Measurements from ENCODE around the gene NHLH2.

NHLH2 gene

GRCh38 chr1:115840605-115841460 lies at the start of gene NHLH2:
Gene NHLH2 (minus strand): TSS chr1:115841126. CDS start chr1:115838372, 2,754 bp downstream.
- no peak for DNase-seq

- DNase-seq: no peak
Observed at GRCh38 chr1:115890580-115890979, 49.7 kb upstream of the NHLH2 start.

DNA sequence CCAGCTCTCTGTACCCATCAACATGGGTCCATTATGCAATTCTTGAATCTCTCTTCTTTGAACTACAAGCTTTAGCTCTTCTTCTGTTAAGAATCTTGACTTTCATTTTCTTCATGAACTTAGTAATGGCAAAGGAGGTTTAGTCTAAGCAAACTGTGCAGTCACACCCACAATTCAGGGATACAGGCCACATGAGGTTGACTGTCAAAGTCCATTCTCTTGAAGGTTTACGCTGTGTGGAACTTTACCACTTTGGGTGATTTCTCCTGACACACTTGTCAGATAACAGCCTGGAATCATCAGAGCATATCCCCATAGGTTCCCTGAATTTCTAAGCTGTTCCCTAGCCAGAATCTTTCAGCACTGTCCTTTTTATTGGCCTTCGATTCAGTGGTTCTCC lies 48.0 kb upstream of the NHLH2 start:
- no peak for DNase-seq

DNA sequence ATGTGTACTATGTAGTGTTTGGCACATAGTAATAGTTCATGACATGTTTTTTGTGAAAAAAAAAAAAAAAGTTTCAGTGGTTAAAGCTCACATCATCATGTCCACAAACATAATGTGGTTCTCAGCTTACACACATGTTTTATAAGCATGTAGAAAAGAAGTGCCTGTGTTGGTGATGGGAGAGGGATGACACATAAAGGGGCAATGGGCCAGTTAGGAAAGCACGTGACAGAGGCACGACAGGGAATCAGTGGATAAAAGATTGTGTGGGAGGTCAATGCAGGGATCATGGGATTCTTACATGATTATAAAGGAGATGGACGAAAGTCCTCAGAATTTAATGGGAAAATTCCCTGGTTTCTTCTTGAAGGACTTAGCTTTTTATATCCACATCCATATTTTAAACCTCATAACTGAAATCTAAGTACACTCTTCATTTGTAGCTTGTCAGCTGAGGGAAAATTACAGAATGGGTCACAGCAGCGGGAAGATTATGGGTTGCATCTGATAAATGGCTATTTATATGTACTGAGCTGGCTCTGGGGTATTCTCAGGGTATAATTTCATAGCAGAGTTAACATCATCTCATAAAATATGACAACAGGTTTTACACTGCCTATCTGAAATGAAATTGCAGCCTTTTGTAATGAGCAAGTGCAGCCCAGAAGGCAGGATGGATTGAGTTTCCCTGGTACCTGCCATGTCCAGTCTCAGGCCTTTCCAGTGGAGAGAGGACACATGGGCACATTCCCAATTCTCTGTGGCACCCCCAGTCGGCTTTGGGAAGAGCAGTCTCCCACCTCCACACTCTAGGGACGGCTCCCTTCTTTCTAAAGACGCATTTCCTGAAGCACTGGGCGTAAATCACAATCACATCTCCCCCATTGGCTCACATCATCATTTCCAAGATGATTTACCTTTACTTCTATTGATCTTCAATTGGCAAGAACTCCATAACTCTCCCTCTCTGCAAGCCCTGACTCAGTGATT lies 42.3 kb upstream of the NHLH2 start:
- no peak for DNase-seq

GRCh38 chr1:115880981-115881672 lies 40.2 kb upstream of the NHLH2 start:
- no peak for DNase-seq

DNA sequence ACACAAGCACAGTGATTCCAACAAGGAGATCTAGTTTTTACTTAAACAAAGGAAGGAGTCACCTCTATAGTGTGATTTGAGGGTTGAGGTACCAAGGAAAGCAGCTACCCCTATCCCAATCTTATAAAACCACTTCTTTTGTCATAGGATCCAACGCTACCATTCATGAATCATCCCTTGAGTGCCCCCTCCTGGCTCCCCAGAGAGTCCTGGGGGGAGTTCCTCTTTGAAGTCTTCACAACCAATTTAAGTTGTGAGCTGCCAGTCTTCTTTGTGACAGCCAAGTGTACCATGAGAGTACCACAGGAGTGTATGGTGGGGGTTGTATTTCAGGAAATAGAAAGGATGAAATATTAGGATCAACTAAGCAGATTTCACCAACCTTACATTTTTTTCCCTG lies 39.1 kb upstream of the NHLH2 start:
- DNase-seq: no peak

GRCh38 chr1:115877511-115877910 lies 36.6 kb upstream of the NHLH2 start:
- DNase-seq: no peak

DNA sequence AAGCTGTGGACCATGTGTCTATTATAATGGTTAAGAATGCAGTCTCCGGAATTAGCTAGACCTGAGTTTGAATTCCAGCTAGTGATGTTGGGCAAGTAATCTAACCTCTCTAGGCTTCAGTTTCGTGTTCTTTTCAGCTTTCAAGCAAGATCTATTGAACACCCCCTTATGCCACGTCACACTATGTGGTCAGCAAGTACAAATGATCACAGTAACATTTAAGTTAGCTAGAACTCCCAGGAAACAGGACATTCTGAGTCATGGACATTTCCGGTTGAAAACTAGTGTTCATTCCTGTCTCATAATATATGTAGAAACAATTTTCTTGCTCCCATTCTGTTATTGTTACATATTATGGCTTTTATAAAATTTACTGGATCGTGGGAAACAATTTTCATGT lies 34.0 kb upstream of the NHLH2 start:
- no peak for DNase-seq

DNA sequence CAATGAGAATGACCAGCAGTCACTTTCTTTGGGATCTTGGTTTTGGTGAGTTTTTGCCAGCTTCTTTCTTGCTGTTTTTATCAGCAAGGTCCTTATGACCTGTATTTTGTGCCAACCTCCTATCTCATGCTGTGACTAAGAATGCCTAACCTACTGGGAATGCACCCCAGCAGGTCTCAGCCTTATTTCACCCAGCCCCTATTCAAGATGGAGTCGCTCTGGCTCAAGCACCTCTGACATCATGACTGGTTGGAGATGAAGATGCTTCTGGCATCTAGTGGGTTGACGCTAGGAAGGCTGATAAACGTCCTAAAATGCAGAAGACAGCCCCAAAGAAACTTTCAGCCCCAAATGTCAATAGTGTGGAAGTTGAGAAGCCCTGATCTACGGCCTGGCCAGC lies 33.6 kb upstream of the NHLH2 start:
- no peak for DNase-seq

DNA sequence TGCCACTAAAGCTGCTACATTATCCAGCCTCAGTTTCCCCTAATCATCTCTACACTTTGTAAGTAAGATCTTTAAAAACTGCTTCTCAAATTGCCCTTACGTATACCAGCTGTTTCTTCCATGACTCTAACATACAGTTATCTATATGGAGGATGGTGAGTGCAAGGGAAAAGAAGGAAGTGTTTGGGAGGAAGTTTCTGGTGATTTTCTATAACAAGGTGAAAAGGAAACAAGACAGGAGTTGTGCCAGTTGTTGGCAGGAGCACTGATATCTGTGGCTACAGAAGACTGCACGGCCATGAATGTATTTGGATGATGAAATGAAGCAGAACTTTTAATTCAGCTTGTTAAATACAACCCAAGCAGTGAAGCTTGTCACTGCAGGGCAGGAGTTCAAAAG lies 32.3 kb upstream of the NHLH2 start:
- no peak for DNase-seq

GRCh38 chr1:115869064-115869463 lies 28.1 kb upstream of the NHLH2 start:
- DNase-seq: no peak

GRCh38 chr1:115867216-115867615 lies 26.3 kb upstream of the NHLH2 start:
- DNase-seq: no peak

DNA sequence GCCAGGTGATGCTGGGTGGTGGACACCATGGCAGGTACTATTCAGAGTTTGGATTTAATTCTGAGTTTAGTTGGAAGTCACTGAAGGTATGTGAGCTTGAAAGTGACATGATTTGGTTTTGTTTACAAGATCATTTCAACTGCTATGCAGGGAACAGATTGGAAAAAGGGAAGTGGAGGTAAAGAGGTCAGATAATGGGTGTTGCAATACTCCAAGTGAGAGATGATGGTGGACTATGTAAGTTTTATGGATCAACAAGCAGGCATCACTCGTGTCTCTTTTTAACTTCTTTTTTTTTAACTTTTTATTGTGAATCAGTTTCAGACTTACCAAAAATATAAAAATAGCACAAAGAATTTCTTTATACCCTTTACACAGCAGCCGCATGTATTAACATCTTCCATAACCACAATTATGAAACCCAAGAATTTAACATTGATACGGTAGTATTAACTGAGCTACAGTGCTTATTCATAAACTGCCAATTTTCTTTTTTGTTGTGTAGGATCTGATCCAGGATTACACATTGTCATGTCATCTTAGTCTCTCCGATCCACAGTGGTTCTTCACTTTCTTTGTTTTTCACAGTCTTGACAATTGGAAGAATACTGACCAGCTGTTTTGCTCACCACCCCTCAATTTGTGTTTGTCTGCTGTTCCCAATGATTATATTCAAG lies 24.9 kb upstream of the NHLH2 start:
- DNase-seq: no peak

DNA sequence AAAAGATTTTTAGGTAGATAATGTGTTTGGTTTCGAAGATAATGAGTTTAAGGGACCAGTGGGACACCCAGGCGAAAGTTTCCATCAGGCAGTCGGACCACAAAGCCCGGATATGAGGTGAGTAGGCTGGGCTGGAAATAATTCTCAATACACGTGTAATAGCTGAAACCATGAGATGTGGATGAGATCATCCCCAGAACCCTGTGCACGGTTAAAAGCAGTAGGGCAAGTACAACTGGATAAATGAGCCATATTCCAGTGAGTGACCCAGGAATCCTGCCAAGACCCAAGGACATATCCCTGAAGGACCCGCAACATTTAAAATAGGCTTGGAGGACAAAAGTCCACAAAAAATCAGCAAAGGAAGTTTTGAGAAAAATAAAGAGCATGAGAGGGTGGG lies 21.5 kb upstream of the NHLH2 start:
- DNase-seq: no peak

- no peak for DNase-seq
Observed at GRCh38 chr1:115854005-115854404, 13.1 kb upstream of the NHLH2 start.

- no peak for DNase-seq
Observed at GRCh38 chr1:115850937-115851336, 10.0 kb upstream of the NHLH2 start.

GRCh38 chr1:115847787-115848186 lies 6.9 kb upstream of the NHLH2 start:
- no peak for DNase-seq

GRCh38 chr1:115842948-115843347 lies 2.0 kb upstream of the NHLH2 start:
- no peak for DNase-seq

GRCh38 chr1:115839679-115840237 lies 1.2 kb downstream of the NHLH2 start:
- no peak for DNase-seq

GRCh38 chr1:115839029-115839678 lies 1.8 kb downstream of the NHLH2 start:
- DNase-seq: no peak

DNA sequence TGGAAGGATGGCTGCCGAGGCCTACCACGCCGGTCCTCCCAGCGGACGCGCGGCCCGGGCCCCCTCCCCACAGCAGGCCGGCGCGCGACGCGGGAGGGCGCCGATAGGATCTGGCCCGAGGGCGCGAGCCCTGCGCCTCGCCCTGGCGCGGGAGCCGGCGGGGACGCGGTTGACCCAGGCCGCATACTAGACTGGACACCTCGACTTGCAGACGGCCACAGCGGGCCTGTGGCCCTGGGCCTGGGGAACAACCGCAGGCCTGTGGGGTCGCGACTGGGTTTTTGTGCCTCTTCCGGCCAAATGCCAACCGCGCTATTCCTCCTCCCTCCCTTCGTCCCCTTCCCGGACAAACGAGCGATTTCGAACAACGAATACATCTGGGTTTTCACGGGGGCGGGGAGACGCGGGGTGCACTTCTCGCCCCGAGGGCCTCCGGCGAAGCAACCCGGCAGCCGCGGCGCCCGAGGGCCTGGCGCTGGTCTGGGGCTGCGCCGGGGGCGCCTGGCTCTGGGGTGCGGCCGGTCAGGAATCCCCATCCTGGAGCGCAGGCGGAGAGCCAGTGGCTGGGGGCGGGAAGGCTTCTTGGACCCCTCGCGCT lies 2.4 kb downstream of the NHLH2 start:
- DNase-seq: no peak

Measured in CD4-positive, alpha-beta T cell treated with Interleukin-4 for 4 hours (primary cell).